ENCODE results near the gene ITFG2. TPM values are rescaled to one million over a fixed set of nuclear protein-coding genes. Genes with fewer than 3 reads are reported as not detected.

ITFG2 gene
- total and polyA plus RNA-seq, 10 of the 15 experiments (the other 5 are each of a cell fraction or from before 2014, with no cell fraction given) = 21.2 to 39.5 (median 25.9) TPM

GRCh38 chr12:2765052-2765451, 47.4 kb upstream of the ITFG2 start:
- H3K4me3 ChIP-seq = no peak overlapping the region
- H3K9ac ChIP-seq (ENCODE audit: control insufficient read depth, insufficient read depth, low read length) = no peak overlapping the region
- ChIA-PET SMC1A (ENCODE audit: uncharacterized antibody, unreplicated experiment) (no interaction called here), POLR2A (no interaction called here), RAD21 (ENCODE audit: unreplicated experiment) (no interaction called here), CTCF (no interaction called here)
- no peaks in the 10 kb centered on the region for H3K79me2 ChIP-seq (ENCODE audit: control insufficient read depth, insufficient read depth, low read length)
- WGBS (ENCODE audit: insufficient coverage, insufficient replicate concordance, low lambda C conversion rate, missing lambda C conversion rate) = 0% methylated on average over 4 of the region's 4 CpGs
- no peaks in the 10 kb centered on the region; a peak in 3 of 4 replicates for H3K27me3 ChIP-seq (replicated peaks in 1 of 2; ENCODE audit: control insufficient read depth in 2 of 2, insufficient read depth in 2 of 2, low read length in 1 of 2)
- no peak overlapping the region for H3K27ac ChIP-seq (ENCODE audit: control insufficient read depth, insufficient read depth)
- no TSS peak for BruUV-seq (replicated peaks)
- H3K4me1 ChIP-seq (ENCODE audit: control insufficient read depth, insufficient read depth, low read length) = no peaks in the 10 kb centered on the region
- no peaks in the 10 kb centered on the region for H3K36me3 ChIP-seq (ENCODE audit: control insufficient read depth in 2 of 2, insufficient read depth in 2 of 2, low read length in 1 of 2)
- ATAC-seq = no peak
- TF ChIP-seq ZBED1 (IDR thresholded peaks at IDR 0.05; ENCODE audit: borderline replicate concordance) = no peak
- no peak for TF ChIP-seq ZBTB40 (IDR thresholded peaks at IDR 0.05; ENCODE audit: borderline replicate concordance)
- no peak for TF ChIP-seq FOXM1 (IDR thresholded peaks at IDR 0.05; ENCODE audit: low read depth, low read length)
- DNase-seq (ENCODE audit: low read depth, low spot score) = no peak
- in situ Hi-C loops (cut with MboI) (no loop called here), intact Hi-C loops (cut with micrococcal nuclease; ENCODE audit: unreplicated experiment) (no loop called here)
- no peaks in the 10 kb centered on the region; the same call in 1 of the 2 replicates for H4K20me1 ChIP-seq (ENCODE audit: control insufficient read depth, insufficient read depth)
- no peak overlapping the region for H3K4me2 ChIP-seq (ENCODE audit: control insufficient read depth, insufficient read depth)
- no peaks in the 10 kb centered on the region for H3K9me3 ChIP-seq (replicated peaks; ENCODE audit: control insufficient read depth, insufficient read depth, low read length)
- FAIRE-seq = no peak
- H2AFZ ChIP-seq (ENCODE audit: control insufficient read depth, low read depth, low read length) = no peak overlapping the region

GRCh38 chr12:2765608-2766007, 46.9 kb upstream of the ITFG2 start:
- ChIA-PET CTCF (no interaction called here), POLR2A (no interaction called here), RAD21 (ENCODE audit: unreplicated experiment) (no interaction called here), SMC1A (ENCODE audit: uncharacterized antibody, unreplicated experiment) (no interaction called here)
- DNase-seq (ENCODE audit: low read depth, low spot score) (no peak), FAIRE-seq (no peak), ATAC-seq (no peak)
- no peaks in the 10 kb centered on the region for H3K79me2 ChIP-seq (ENCODE audit: control insufficient read depth, insufficient read depth, low read length)
- no peaks in the 10 kb centered on the region for H3K9me3 ChIP-seq (replicated peaks; ENCODE audit: control insufficient read depth, insufficient read depth, low read length)
- 10% methylated on average over 6 of the region's 6 CpGs for WGBS (ENCODE audit: insufficient coverage, insufficient replicate concordance, low lambda C conversion rate, missing lambda C conversion rate)
- H3K27ac ChIP-seq (ENCODE audit: control insufficient read depth, insufficient read depth) = no peak overlapping the region
- in situ Hi-C loops (cut with MboI) = no loop called here
- no peaks in the 10 kb centered on the region; the same call in 1 of the 2 replicates for H4K20me1 ChIP-seq (ENCODE audit: control insufficient read depth, insufficient read depth)
- H3K4me3 ChIP-seq = no peak overlapping the region
- H3K4me2 ChIP-seq (ENCODE audit: control insufficient read depth, insufficient read depth) = no peak overlapping the region
- intact Hi-C loops (cut with micrococcal nuclease; ENCODE audit: unreplicated experiment) = no loop called here
- BruUV-seq (replicated peaks) = no TSS peak
- TF ChIP-seq EGR1 (IDR thresholded peaks at IDR 0.05; ENCODE audit: borderline replicate concordance in 1 of 2, low read depth in 2 of 2, low read length in 2 of 2) (no peak), CREB1 (IDR thresholded peaks at IDR 0.05; ENCODE audit: low read depth) (no peak), MXI1 (IDR thresholded peaks at IDR 0.05; ENCODE audit: low read depth, low read length) (no peak), SKIL (IDR thresholded peaks at IDR 0.05; ENCODE audit: low read depth, poor library complexity, severe bottlenecking) (no peak), SMAD1 (IDR thresholded peaks at IDR 0.05; ENCODE audit: low read depth, partially characterized antibody) (no peak), TAF1 (IDR thresholded peaks at IDR 0.05; ENCODE audit: borderline replicate concordance, low read depth, low read length) (no peak)
- H3K4me1 ChIP-seq (ENCODE audit: control insufficient read depth, insufficient read depth, low read length) = no peaks in the 10 kb centered on the region
- H2AFZ ChIP-seq (ENCODE audit: control insufficient read depth, low read depth, low read length) = no peak overlapping the region
- no peak overlapping the region for H3K9ac ChIP-seq (ENCODE audit: control insufficient read depth, insufficient read depth, low read length)
- no peaks in the 10 kb centered on the region; a peak in 3 of 4 replicates for H3K27me3 ChIP-seq (replicated peaks in 1 of 2; ENCODE audit: control insufficient read depth in 2 of 2, insufficient read depth in 2 of 2, low read length in 1 of 2)
- no peaks in the 10 kb centered on the region for H3K36me3 ChIP-seq (ENCODE audit: control insufficient read depth in 2 of 2, insufficient read depth in 2 of 2, low read length in 1 of 2)

All from GM12878 (cell line).